Neural progenitor cell (in vitro differentiated cells): ENCODE data around the gene PIMREG. TPM values are rescaled to one million over a fixed set of nuclear protein-coding genes. Genes with fewer than 3 reads are reported as not detected.
A peak's percentile ranks its signal among the peaks of the same experiment; 100 is the strongest.

Experiments used
- DNase-seq: peaks from one replicate; pipeline ENCODE4 v3.0.0-alpha.2; 2016; ENCODE audit warnings: low spot score
- H2AFZ ChIP-seq: fragments of 200-600 bp; sonication (generic); replicated peaks from 2 replicates; pipeline ENCODE4 v1.6.1; 2016; ENCODE audit warnings: antibody characterized with exemption
- H3F3A ChIP-seq: fragments of 200-600 bp; sonication (generic); 2 replicates; pipeline ENCODE4 v1.6.1; 2016; ENCODE audit warnings: antibody characterized with exemption, low read depth
- H3K27ac ChIP-seq: fragments of 200-600 bp; sonication (generic); 2 replicates; pipeline ENCODE4 v1.5.1; 2016; ENCODE audit warnings: mild to moderate bottlenecking
- H3K27me3 ChIP-seq: fragments of 200-600 bp; sonication (generic); 2 replicates; pipeline ENCODE4 v1.6.1; 2016; ENCODE audit warnings: mild to moderate bottlenecking, moderate library complexity
- H3K36me3 ChIP-seq: fragments of 200-600 bp; sonication (generic); 2 replicates; pipeline ENCODE4 v1.5.1; 2016
- H3K4me1 ChIP-seq: fragments of 200-600 bp; sonication (generic); 2 replicates; pipeline ENCODE4 v1.6.1; 2016; ENCODE audit warnings: mixed run types
- H3K4me2 ChIP-seq: fragments of 200-600 bp; sonication (generic); 2 replicates; pipeline ENCODE4 v1.6.1; 2016
- H3K4me3 ChIP-seq: fragments of 200-600 bp; sonication (generic); 2 replicates; pipeline ENCODE4 v1.5.1; 2016
- H3K79me2 ChIP-seq: fragments of 200-600 bp; sonication (generic); 2 replicates; pipeline ENCODE4 v1.6.1; 2016; ENCODE audit warnings: low read depth
- H3K9ac ChIP-seq: fragments of 200-600 bp; sonication (generic); 2 replicates; pipeline ENCODE4 v1.6.1; 2016
- H3K9me3 ChIP-seq: fragments of 200-600 bp; sonication (generic); 2 replicates; pipeline ENCODE4 v1.5.1; 2016; ENCODE audit warnings: low read depth
- H4K20me1 ChIP-seq: fragments of 200-600 bp; sonication (generic); 2 replicates; pipeline ENCODE4 v1.6.1; 2016; ENCODE audit warnings: low read depth
- H3K27ac Mint-ChIP-seq: 3 replicates; pipeline ENCODE4 v1.8.0; 2021; ENCODE audit warnings: mixed read lengths
- H3K27me3 Mint-ChIP-seq: 2 replicates; pipeline ENCODE4 v1.8.0; 2022; ENCODE audit warnings: low read depth, mild to moderate bottlenecking, inconsistent platforms, moderate library complexity, mixed read lengths; ENCODE audit not compliant: insufficient read depth
- H3K36me3 Mint-ChIP-seq: 3 replicates; pipeline ENCODE4 v1.8.0; 2021; ENCODE audit warnings: mixed read lengths
- H3K4me1 Mint-ChIP-seq: 3 replicates; pipeline ENCODE4 v1.8.0; 2021; ENCODE audit warnings: mixed read lengths
- H3K4me3 Mint-ChIP-seq: 3 replicates; pipeline ENCODE4 v1.8.0; 2021; ENCODE audit warnings: mild to moderate bottlenecking, moderate library complexity, mixed read lengths
- H3K9me3 Mint-ChIP-seq: 3 replicates; pipeline ENCODE4 v1.8.0; 2020; ENCODE audit warnings: mixed read lengths
- CTCF ChIP-seq: fragments of 200-600 bp; sonication (generic); IDR thresholded peaks from 2 replicates; pipeline ENCODE4 v1.5.1; 2017; ENCODE audit warnings: antibody characterized with exemption, mild to moderate bottlenecking
- EZH2 ChIP-seq: fragments of 200-600 bp; sonication (generic); IDR thresholded peaks from 2 replicates; pipeline ENCODE4 v1.6.1; 2017; ENCODE audit warnings: antibody characterized with exemption, mild to moderate bottlenecking, moderate library complexity
- EZH2phosphoT487 ChIP-seq: fragments of 200-600 bp; sonication (generic); IDR thresholded peaks from 2 replicates; pipeline ENCODE4 v1.6.1; 2017; ENCODE audit warnings: antibody characterized with exemption
- total RNA-seq: library from RNA; depleted of rRNA; stranded (reverse); fragments of >200 nt; gene quantifications from 2 replicates; pipeline ENCODE4 v1.2.3, GENCODE V29; 2015; ENCODE audit warnings: low replicate concordance

Gene PIMREG
- total RNA-seq, 1 donor from 2014 or later: 71.3 TPM

GRCh38 chr17:6460531-6461161 lies 16.4 kb downstream of the PIMREG start:
- Histone ChIP-seq H3K27me3 (no peaks in the 10 kb centered on the region), H4K20me1 (no peaks in the 10 kb centered on the region), H3K9me3 (no peaks in the 10 kb centered on the region), H3K4me2 (peak overlapping the region; percentile 64), H3F3A (peaks cover 32% of the 10 kb centered on the region), H2AFZ (no peak overlapping the region), H3K27ac (peak overlapping the region; percentile 37), H3K4me1 (peaks cover 42% of the 10 kb centered on the region), H3K9ac (no peak overlapping the region), H3K36me3 (no peaks in the 10 kb centered on the region), H3K79me2 (no peaks in the 10 kb centered on the region), H3K4me3 (no peak overlapping the region)
- Mint-ChIP-seq H3K4me1 (peaks cover 48% of the 10 kb centered on the region), H3K36me3 (no peaks in the 10 kb centered on the region), H3K27me3 (peaks cover 16% of the 10 kb centered on the region), H3K4me3 (peak overlapping the region; percentile 67), H3K27ac (peak overlapping the region; percentile 11), H3K9me3 (no peaks in the 10 kb centered on the region)
- no peak for TF ChIP-seq CTCF
- TF ChIP-seq EZH2: no peak
- TF ChIP-seq EZH2phosphoT487: no peak
- no peak for DNase-seq

GRCh38 chr17:6461246-6461645 lies 17.0 kb downstream of the PIMREG start:
- Histone ChIP-seq H3K36me3 (no peaks in the 10 kb centered on the region), H3K9ac (no peak overlapping the region), H3K79me2 (no peaks in the 10 kb centered on the region), H3K27me3 (no peaks in the 10 kb centered on the region), H3K4me2 (peak overlapping the region; percentile 64), H3K27ac (no peak overlapping the region), H3K9me3 (no peaks in the 10 kb centered on the region), H3K4me1 (peaks cover 42% of the 10 kb centered on the region), H3K4me3 (peak overlapping the region; percentile 7), H4K20me1 (no peaks in the 10 kb centered on the region), H3F3A (peaks cover 26% of the 10 kb centered on the region), H2AFZ (no peak overlapping the region)
- peaks cover 48% of the 10 kb centered on the region for H3K4me1 Mint-ChIP-seq
- no peaks in the 10 kb centered on the region for H3K36me3 Mint-ChIP-seq
- H3K9me3 Mint-ChIP-seq: no peaks in the 10 kb centered on the region
- peak overlapping the region; percentile 67 for H3K4me3 Mint-ChIP-seq
- TF ChIP-seq EZH2phosphoT487: no peak
- TF ChIP-seq CTCF: no peak
- H3K27me3 Mint-ChIP-seq: peaks cover 15% of the 10 kb centered on the region
- DNase-seq: no peak
- H3K27ac Mint-ChIP-seq: peak overlapping the region; percentile 95

- H3K4me2 ChIP-seq: peak overlapping the region; percentile 64
- H3K79me2 ChIP-seq: no peaks in the 10 kb centered on the region
- peaks cover 19% of the 10 kb centered on the region for H3F3A ChIP-seq
- H3K36me3 ChIP-seq: no peaks in the 10 kb centered on the region
- H3K4me1 Mint-ChIP-seq: peaks cover 41% of the 10 kb centered on the region
- no peak overlapping the region for H3K9ac ChIP-seq
- no peak overlapping the region for H2AFZ ChIP-seq
- TF ChIP-seq CTCF (no peak), EZH2phosphoT487 (no peak), EZH2 (no peak)
- H3K4me3 Mint-ChIP-seq: peak overlapping the region; percentile 8
- H3K36me3 Mint-ChIP-seq: peaks cover 3% of the 10 kb centered on the region
- H3K4me1 ChIP-seq: peaks cover 42% of the 10 kb centered on the region
- H3K9me3 Mint-ChIP-seq: peaks cover 4% of the 10 kb centered on the region
- peaks cover 9% of the 10 kb centered on the region for H3K27me3 Mint-ChIP-seq
- H3K27ac ChIP-seq: no peak overlapping the region
- no peaks in the 10 kb centered on the region for H3K27me3 ChIP-seq
- H3K9me3 ChIP-seq: no peaks in the 10 kb centered on the region
- no peaks in the 10 kb centered on the region for H4K20me1 ChIP-seq
- H3K27ac Mint-ChIP-seq: peak overlapping the region; percentile 95
- peak; percentile 87 for DNase-seq
- H3K4me3 ChIP-seq: peak overlapping the region; percentile 7
Observed at GRCh38 chr17:6461792-6462524, 17.7 kb downstream of the PIMREG start.
